Upper lobe of right lung (tissue), 1 donor: ENCODE results near the gene OGFOD1. TPM values are rescaled to one million over a fixed set of nuclear protein-coding genes. Genes with fewer than 3 reads are reported as not detected.

Source experiments
- ATAC-seq: fragments of 200-7000 bp; cut with Tn5 transposase; one replicate; pipeline ENCODE4 v1.9.1; 2020; ENCODE audit warnings: mild to moderate bottlenecking, moderate library complexity
- DNase-seq: peaks from one replicate; pipeline ENCODE4 v3.0.0-alpha.2; 2020
- H3K27ac ChIP-seq: fragments of 200-600 bp; one replicate; pipeline ENCODE4 v1.8.0; 2022
- H3K27me3 ChIP-seq: fragments of 200-600 bp; one replicate; pipeline ENCODE4 v1.8.0; 2022; ENCODE audit warnings: mild to moderate bottlenecking
- H3K36me3 ChIP-seq: fragments of 200-600 bp; one replicate; pipeline ENCODE4 v1.8.0; 2022
- H3K4me1 ChIP-seq: fragments of 200-600 bp; one replicate; pipeline ENCODE4 v1.8.0; 2022
- H3K4me3 ChIP-seq: fragments of 200-600 bp; one replicate; pipeline ENCODE4 v1.8.0; 2022; ENCODE audit warnings: mild to moderate bottlenecking
- H3K9me3 ChIP-seq: fragments of 200-600 bp; one replicate; pipeline ENCODE4 v1.8.0; 2022
- CTCF ChIP-seq: fragments of 200-600 bp; IDR thresholded peaks from one replicate; pipeline ENCODE4 v1.8.0; 2022; ENCODE audit warnings: antibody characterized with exemption
- intact Hi-C: fragments of 100-400 bp; cut with DNase I; formaldehyde crosslinking; loops from one replicate; pipeline ENCODE4 v1.11.0; 2022
- total RNA-seq: library from RNA; stranded (reverse); fragmentation: NEBNext Ultra II Directional; extraction: Animal tissue kit (Norgen Biotek cat#: 25700); gene quantifications from one replicate; pipeline ENCODE4 v1.2.1, GENCODE V29; 2021
- donor health status: DM: no; HTN: yes; CAD: no; lungs with severe emphysema.

The OGFOD1 gene
- total RNA-seq, 1 donor from 2014 or later: 34.4 TPM

DNA sequence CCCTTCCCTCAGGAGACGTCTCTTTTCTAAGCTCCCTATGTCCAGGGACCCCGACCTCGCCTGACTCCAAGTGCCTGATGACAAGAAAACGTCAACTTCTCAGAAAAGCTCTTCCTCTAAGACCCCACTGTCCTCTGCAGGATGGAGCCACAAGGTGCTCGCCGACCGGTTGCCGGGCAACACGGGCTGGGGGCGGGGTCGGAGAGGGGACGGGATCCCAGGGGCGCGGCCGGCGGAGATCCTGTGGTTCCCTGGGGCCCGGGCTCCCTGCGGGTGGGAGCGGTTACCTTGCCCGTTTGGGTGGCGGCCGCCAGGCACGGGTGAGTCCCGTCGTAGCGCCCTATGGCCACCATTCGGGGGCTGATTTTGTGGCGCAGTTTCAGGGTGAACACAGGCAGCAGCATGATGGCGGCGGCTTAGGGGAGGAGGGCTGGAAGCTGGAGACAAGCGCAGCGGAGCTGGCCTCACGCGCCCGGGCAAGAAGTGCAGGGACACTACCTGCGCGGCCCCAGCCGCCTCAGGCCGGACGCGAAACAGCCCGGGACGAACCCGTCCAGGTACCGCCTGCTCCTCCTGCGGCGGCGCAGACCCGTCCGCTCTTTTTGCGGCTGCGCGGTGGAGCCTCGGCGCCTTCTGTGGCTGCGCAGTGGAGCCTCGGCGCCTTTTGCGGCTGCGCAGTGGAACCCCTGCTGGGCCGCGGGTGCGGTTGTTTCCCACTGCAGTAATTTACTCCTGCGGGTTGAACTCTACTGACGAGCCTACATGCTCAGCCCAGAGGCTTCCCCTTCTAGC, 68.3 kb downstream of the OGFOD1 start, which contains the start of gene BBS2:
Gene BBS2 (minus strand): TSS at position 566 of the 792 bp plus-strand sequence. CDS start 162 bp downstream, at position 404.
- Histone ChIP-seq H3K27ac (peak within 1 kb of the TSS; percentile 84), H3K27me3 (no peaks in the 10 kb centered on the region), H3K4me1 (peaks cover 22% of the 10 kb centered on the region), H3K9me3 (no peaks in the 10 kb centered on the region), H3K36me3 (no peaks in the 10 kb centered on the region), H3K4me3 (peak within 1 kb of the TSS; percentile 72)
- no peak for TF ChIP-seq CTCF
- intact Hi-C loops: no loop called here
- DNase-seq (peak; percentile 96), ATAC-seq (peak; percentile 97)

DNA sequence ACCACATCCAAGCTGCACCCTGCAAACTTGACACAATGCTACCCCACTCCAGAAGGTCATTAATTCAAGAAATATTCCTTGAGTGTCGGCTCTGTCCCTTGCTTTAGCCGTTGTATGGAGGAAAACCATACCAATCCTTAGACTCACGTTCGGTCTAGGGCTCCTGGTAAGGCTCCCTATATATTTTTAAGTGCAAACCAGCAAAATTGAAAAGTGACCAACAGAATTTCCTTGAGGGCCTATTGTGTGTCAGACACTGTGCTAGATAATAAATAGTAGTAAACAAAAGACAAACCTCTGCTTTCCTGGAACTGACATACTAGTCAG, 68.9 kb downstream of the OGFOD1 start:
- H3K4me3 ChIP-seq: peak overlapping the region; percentile 72
- peak overlapping the region; percentile 84 for H3K27ac ChIP-seq
- no peaks in the 10 kb centered on the region for H3K27me3 ChIP-seq
- H3K9me3 ChIP-seq: no peaks in the 10 kb centered on the region
- no peak for TF ChIP-seq CTCF
- H3K36me3 ChIP-seq: no peaks in the 10 kb centered on the region
- no peak for DNase-seq
- peaks cover 19% of the 10 kb centered on the region for H3K4me1 ChIP-seq
- no peak for ATAC-seq
- intact Hi-C loops: no loop called here

DNA sequence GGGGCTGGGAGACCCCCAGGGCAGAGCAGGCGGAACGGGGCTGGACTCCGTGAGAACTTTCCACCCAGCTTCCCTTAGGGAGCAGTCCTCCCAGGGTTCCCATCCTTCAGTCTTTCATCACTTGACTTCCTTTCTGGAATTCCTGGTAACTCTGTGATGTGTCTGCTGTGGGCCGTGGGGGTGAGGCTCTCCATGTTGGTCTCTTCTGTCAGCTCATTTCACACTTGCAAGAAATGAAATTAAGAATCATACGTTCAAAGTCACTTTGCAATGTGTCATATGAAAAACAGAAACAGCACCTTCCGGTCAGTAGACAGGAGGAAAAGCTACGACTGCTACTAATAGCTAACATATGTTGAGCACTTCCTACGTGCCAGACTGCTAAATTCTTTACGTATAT, 73.9 kb downstream of the OGFOD1 start:
- H3K4me1 ChIP-seq: peaks cover 1% of the 10 kb centered on the region
- no peak overlapping the region for H3K27ac ChIP-seq
- no peak overlapping the region for H3K4me3 ChIP-seq
- no peak for DNase-seq
- H3K36me3 ChIP-seq: no peaks in the 10 kb centered on the region
- H3K9me3 ChIP-seq: no peaks in the 10 kb centered on the region
- intact Hi-C loops: no loop called here
- TF ChIP-seq CTCF: no peak
- no peak for ATAC-seq
- H3K27me3 ChIP-seq: no peaks in the 10 kb centered on the region

Other genes starting within 250 kb of the OGFOD1 start
- 89.8 TPM for gene AMFR, start 26.0 kb upstream of the OGFOD1 start, total RNA-seq
- gene NUDT21, start 222 bp upstream of the OGFOD1 start, total RNA-seq: 77.2 TPM
- gene BBS2, start 68.5 kb downstream of the OGFOD1 start, total RNA-seq: 29.5 TPM
- gene MT4, start 113.5 kb downstream of the OGFOD1 start, total RNA-seq: not detected
- gene MT3, start 138.0 kb downstream of the OGFOD1 start, total RNA-seq: not detected
- 349 TPM for gene MT2A, start 157.0 kb downstream of the OGFOD1 start, total RNA-seq
- 154 TPM for gene MT1E, start 174.2 kb downstream of the OGFOD1 start, total RNA-seq
- 40.3 TPM for gene MT1M, start 181.1 kb downstream of the OGFOD1 start, total RNA-seq
- 4.9 TPM for gene MT1A, start 187.1 kb downstream of the OGFOD1 start, total RNA-seq
- not detected for gene MT1B, start 200.3 kb downstream of the OGFOD1 start, total RNA-seq
- gene MT1F, start 206.4 kb downstream of the OGFOD1 start, total RNA-seq: 9.1 TPM
- 23.7 TPM for gene MT1G, start 216.5 kb downstream of the OGFOD1 start, total RNA-seq
- gene MT1H, start 218.3 kb downstream of the OGFOD1 start, total RNA-seq: 6.3 TPM
- gene MT1X, start 230.9 kb downstream of the OGFOD1 start, total RNA-seq: 111 TPM